Stimulated activated CD8-positive, alpha-beta memory T cell treated with anti-CD3 and anti-CD28 coated beads, Interleukin-12 subunit alpha, Interleukin-12 subunit beta, amount 100 ng/mL, for 1 hour (primary cell): ENCODE measurements around the gene NAA80.

ENCODE experiments used
- DNase-seq: peaks from one replicate; pipeline ENCODE4 v3.0.0-alpha.2; 2020; ENCODE audit warnings: low read depth

Gene NAA80

DNA sequence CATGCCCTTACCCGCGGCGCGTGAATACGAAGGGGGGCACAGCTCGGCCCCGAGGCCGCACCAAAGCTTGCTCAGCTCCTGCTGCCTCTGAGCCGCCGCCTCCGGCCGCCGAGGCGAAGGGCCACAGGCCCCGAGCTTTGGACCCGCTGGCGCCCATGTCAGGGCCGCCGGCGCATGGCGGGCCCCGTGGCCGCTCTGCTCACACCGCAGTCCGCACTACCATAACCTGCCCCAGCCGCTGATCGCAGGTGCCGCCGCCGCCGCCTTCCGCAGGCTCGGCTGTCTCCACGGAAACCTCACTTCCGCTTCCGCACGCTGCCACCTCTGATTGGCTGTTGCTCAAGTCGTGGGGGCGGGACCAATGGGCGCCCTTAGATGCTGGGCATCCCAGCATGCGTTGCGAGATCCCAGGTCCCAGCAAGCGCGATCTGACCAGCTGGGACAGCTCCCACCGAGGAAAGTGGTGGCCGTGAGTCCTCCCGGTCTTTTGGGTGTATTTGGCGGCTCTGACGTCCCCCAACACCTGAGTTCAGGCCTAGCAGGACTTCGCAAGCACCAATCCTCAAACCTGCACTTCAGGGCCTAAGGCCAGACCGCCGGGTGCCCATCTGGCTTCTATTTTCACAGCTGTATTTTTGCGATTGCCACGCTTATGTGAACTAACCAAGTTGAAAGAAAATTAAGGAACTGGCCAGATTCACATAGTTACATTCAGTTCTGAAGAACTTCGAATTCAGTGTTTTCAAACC is 28.9 kb upstream of the NAA80 start, which contains the start of gene TUSC2:
Gene TUSC2, minus strand, starts transcription at position 281 of the 749 bp plus-strand sequence. Its CDS starts 124 bp downstream, at position 157.
- peak; percentile 90 for DNase-seq

DNA sequence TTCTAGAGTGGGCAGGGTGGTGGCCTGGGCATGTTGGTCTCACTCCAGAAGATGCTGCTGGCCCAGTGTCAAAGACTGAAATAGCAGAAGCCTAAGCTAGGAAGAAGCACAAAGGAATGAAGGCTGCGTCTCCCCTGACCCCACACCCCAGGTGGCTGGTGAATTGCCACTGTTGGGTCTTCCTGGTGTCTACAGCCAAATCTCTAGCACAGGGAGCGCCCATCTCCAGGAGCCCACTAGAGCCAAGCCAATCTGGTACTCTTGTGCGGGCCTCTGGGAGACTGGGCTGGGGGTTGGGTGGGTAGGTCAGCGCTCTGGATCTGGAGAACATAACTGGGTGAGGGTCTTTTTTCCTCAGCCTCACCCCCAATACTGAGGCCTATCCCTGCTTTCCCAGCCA is 27.9 kb upstream of the NAA80 start:
- DNase-seq: no peak

DNA sequence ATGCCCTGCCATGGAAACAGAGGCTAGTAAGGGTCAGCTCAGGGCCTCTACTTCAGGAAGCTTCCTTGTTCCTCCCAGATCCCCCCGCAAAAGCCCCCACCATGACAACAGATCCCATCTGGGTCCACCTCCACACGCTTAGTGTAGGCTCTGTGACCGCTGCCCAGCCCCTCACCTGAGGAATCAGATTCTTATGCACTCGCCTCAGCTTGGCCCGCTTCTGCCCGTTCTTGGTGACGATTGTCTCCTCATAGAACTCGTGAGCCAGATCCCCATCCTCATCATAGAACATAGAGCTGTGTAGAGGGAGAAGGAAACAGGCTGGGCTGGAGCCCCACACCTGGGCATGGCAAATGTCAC is 27.0 kb upstream of the NAA80 start:
- DNase-seq: no peak

DNA sequence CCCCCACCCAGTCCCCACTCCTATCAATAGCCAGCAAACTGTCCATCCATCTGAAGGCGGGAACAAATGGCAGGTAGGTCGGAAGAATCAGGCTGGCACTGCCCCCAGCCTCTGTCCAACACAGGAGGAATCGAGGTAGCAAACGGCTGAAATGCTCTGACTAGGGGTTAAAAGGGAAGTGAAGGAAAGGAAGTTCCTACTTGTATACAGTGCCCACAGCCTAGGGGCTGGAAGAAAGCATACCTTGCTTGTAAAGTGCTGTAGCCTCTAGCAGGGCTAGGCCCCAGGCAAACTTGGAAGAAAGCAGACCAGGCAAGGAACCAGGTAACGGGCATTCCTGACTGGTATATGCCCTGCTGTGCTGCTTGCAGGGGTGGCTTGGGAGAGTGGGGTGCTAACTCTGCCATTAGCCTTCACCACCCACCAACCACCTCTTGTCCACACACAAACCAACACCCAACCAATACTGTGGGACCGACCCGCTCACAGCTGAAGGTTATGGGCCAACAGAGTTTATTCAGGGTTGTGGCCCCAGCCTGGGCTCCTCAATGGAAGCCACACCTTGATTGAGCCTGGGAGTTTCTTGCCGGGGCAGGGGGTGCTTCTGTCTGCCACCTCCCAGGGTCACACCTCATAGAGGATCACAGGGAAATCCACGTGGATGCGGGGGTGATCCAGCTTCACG is 26.4 kb upstream of the NAA80 start:
- no peak for DNase-seq

DNA sequence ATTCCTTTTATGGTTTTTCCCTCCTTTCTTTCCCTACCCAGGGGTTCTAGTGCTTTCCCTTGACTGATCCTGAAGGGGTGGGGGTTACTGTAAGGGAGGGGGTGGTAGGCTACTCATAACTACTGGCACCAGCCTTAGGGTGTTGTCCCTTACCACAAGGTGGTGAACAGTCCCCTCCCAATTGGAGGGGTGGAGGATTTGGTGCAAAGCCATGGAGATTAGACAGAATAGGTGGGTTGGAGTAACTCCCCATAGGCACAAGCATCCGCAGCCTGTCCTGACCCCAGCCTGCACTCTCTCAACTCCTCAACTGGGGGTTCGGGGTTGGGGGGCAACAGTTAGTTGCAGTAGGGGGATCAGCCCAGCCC is 25.9 kb upstream of the NAA80 start:
- no peak for DNase-seq

DNA sequence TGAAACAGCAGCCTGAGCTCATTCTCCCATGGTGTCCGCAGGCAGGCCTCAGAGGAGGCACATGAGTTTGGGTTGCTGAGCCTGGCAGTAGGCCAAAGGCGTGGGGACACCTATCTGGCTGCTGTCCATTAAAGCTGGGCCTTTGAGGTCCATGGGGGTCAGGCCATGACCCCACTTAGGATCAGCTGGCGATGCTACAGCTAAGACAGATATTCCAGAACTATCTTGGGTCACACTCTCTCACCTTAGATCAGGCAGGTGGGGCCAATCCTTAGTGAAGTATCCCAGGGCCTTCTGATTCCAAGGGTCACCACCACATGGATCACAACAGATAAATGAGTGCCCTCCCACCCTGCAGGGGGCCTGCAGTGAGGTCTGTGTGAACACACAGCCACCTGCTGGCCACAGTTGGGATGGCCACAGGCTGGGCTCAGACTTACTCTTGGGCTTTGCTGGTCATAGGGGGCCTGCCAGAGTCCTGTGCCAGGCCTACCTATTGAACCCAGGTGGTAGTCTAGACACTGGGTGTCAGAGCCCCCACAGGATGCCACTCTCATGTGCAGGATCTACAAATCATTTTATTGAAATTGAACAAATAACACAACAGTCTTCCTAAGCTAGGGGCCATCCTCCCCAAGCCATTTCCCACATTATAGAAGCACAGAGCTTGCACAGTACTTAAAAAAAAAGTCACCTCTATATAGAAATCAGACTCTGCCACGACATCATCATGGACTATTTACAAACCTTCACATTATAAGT is 25.3 kb upstream of the NAA80 start:
- DNase-seq: peak; percentile 30

DNA sequence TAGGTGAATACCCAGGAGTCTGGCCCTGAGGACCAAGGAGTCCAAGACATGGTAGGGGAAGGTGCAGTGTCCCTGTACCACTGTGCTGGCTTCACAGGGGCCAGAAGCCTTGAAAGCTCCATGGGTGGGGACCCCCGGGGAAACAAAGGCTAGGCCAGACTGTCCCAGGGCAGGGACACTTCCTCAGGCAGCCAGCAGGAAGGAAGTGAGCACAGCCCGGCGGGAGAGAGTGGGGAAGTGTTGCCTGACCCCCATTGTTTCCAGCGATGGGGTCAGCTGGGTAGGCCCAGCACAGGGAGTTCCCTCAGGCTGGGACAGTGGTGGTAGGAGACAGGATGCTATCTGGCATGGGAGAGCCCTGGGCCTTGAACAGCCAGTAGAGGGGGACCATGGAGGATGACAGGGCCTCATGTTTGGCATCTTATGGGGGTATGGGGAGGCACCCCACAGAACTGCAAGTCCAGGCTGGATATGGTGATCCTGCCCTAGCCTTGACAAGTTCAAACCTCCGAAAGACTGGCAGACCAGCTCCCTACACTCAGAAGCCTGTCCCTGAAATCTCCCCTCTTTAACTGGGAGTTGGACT is 24.5 kb upstream of the NAA80 start:
- no peak for DNase-seq

DNA sequence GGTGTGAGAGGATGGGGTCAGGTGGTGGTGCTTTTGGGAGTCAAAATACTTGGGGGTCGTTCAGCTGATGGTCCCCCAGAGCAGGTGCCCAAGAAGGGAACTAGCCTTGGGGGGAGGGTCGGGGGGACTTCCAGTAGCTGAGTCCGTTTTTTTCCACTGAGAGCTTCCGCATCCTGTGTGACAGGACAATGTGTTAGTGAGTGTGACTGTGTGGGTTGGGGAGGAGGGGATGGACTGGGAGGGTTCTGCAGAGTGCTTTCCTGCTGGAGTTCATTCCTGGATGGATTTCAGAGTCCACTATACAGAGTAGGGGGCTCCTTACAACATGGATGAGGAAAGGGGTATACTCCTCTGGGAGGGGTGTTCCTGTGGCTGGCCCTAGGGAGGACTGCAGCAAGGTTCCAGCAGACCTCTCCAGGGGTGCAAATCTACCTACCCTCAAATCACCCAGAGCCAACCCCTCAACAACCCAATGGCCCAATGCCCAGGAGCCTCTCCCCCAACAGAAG is 23.9 kb upstream of the NAA80 start:
- DNase-seq: no peak

DNA sequence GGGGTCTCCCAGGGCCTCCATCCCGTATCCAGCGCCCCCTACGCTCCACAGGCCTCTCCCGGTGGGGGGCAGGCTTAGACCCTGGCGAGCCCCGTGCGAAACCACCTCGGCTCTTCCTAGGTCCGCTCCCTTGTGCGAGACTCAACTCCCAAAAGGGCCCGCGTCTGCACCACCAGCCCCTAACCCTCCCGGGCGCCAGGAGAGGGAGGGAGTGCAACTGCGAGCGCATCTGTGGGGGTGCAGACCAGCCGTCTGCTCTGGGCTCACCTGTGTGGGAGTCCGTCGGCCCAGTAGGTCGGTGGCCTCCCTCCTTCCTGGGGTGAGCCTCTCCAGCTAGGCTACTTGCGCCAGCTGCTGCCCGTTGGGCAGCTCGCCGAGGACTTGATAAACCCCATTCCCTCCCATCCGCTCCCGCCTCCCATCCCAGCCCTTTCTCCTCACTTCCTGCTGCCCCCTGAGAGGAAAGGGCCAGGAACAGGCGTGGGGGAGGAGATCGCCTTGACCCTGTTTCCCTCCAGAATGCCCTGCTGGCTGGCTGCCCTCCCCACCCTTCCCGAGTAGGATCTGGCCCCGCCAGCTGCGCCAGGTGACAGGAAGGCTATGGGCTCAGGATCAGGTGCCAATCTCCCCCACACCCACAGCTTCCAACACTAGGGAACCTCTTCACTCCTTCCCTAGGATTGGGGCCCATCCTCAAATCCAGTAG is 23.3 kb upstream of the NAA80 start, which contains the start of gene HYAL2:
Gene HYAL2, minus strand, starts transcription at position 360 of the 706 bp plus-strand sequence. CDS start 2,256 bp downstream, outside the sequence.
- no peak for DNase-seq

DNA sequence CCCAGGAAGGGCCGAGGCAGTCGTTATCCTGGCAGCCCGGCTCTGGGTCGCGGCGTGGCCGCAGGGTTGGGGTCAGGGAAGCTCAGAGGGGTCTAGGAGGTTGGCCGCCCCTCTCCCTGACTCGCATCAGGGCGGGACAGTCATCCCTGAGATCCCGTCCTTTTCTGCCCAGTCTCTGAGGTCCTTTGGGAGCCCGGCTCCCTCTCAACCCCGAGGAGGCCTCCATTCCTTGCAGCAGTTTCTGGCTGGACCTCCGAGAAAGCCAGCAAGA is 22.8 kb upstream of the NAA80 start:
- no peak for DNase-seq

DNA sequence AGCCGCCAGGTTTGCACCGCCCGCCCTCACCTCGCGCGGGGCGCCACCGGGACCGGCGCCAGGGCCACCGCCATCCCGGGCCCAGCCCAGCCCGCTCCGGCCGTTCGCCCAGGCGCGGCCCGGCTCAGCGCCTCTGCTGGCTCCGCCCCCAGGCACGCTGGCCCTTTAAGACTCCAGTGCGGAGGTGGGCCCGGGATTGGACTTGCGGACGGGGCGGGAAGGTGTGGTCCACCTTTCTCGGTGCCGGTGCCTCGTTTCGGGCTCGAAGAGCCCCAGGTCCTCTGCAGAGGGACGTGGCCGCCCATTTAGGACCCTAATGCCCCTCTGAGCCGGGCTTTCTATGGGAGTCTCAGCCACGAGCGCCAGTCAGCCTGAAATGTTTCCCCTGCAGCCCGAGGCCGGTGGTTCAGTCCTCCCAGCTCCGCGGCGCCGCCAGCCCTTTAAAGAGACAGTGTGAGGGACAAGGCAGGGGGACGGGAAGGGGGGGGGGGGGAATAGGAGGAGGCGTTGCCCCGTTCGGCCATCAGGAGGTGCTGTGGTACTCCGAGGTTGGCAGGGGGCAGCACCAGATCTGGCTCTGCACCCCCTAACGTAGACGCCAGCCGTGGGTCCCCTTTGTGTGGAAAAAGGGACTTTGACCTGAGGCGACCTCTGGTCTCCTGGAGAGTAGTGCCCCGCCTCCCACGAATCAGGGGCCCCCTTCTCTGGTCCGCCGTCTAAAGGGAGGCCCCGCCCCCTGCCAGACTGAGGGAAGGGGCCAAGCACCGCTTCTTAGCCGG is 22.3 kb upstream of the NAA80 start:
- peak; percentile 67 for DNase-seq

DNA sequence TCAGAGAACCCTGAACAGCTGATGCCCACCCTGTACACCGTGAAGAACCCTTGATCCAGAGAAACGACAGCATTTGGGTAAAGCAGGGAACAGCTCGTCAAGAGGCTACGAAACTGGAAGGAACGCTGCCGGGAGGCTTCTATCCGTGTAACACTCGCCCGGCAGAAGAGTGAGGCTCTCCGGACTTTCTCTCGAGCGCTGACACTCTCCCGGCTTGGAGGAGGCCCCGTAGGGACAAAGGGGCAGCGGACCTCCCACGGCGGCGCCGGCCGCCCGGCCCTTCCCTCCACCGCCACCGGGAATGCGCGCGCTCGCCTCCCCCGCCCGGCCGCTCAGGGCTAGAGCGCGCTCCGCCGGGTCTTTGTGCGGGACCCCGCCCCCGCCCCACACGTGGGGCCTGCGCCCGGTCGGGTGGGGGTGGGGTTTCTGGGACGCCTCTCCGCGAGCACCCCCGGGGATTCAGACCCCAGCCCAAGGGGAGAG is 21.7 kb upstream of the NAA80 start:
- DNase-seq: peak; percentile 24

DNA sequence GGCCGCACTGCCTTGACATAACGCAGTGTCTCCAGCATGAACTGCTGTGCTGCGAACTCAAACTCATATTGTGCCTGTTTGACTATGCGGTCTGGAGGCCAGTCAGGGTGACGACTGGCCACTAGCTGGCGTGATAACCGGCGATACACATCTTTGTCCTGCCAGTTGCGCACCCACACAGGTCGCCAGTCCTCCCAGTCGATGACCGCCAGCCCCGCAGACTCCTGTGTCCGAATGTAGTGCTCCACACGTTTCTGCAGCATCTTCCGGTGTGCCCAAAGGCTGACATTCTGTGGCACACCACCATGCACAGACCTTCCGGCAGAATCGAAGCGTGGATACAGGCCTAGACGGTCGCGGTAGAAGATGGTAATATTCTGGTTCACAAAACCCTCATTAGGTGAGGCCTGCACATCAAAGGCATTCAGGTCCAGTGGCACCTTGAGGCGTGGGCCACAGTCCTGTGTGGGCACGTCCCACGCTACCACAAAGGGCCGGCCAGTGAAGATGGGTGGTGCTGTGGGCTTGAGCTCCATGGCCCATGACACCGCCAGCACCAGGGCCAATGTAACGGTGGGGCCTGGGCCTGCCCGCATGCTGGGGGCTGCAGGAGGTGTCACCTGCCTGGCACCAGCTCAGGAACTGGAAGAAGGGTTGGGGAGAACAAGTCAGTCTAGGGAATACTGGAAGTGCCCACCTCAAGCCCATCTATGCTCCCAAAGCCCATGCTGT is 20.9 kb upstream of the NAA80 start:
- no peak for DNase-seq

DNA sequence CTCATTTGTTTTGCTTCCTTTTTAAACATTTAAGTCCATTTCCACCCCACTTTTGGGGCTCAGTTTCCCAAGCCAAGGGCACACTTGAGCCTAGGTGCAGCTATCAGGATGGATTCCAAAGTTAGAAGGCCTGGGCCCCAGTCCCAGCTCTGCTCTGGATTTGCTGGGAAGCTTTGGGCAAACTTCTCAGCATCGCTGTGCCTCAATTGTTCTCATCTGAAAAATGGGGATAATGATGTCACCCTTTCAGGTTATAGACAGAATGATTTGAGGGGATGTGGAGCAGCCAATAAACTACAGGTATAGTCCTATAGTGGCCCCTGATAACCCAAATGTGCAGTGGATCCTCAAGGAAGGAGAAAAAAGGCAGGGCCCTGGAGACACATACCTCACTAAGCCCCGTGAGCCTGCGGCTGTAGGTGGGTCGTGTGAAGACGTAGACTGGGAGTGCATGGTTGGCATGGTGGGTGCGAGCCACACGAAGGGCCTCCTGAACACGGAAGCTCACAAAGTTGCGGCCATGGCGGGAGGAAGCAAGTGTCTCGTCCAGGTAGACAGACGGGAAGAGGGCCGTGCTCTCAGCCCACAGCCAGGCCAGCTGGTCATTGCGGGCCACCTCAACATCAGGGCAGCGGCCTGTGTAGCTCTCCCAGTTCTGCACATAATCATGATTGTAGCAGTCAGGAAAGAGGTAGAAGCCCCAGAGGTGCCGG is 20.1 kb upstream of the NAA80 start:
- DNase-seq: no peak

DNA sequence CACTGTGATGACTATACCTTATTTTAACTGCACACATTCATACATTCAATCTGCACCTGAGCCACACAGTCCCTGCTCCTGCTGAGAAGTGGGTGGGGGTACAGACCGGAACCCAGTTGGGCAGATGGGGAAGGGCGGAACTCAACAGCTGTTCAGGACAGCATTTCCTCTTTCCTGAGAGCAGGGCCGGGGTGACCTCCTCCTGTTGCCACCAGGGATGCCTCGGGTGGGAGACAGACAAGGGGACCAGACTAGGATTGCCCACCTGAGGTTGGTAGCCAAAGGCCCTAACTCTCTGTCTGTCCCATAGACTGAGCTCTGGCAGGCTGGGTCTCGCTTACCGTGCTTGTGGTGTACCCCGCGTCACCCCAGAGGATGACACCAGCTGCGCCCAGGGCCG is 19.4 kb upstream of the NAA80 start:
- no peak for DNase-seq

DNA sequence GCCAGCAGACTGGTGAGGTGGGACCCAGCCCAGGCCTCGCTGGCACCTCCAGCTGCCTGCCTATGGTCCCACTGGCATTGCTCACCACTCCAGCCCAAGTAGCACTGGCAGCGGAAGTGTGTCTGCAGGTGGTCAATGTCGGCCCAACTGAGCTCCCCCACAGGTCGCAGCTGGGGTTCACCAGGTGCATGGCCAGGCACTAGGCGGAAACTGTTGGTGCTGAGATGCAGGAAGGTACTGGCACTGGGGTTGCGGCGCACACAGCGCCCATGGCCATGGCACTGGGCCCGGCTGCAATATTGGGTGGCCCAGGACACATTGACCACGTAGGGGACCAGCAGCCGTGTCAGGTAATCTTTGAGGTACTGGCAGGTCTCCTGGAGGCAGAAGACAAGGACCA is 19.0 kb upstream of the NAA80 start:
- no peak for DNase-seq

DNA sequence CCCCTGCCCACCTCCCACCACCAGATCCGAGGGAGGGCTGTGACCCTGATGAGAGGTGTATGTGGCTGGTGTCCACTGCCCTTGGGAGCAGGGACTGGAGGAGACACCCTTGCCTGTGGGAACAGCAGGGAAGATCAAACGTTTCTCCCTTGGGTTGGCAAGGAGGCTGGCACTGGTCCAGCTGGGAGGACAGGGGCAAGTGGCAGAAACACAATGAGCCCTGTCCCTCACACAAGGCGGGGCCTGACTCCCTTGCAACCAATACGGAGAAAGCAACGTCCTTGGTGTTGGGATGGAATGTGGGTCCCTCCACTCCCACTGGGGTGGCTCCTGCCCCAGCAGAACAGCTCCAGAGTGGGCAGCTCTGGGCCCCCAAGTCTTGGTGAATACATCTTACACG is 18.1 kb upstream of the NAA80 start:
- no peak for DNase-seq

DNA sequence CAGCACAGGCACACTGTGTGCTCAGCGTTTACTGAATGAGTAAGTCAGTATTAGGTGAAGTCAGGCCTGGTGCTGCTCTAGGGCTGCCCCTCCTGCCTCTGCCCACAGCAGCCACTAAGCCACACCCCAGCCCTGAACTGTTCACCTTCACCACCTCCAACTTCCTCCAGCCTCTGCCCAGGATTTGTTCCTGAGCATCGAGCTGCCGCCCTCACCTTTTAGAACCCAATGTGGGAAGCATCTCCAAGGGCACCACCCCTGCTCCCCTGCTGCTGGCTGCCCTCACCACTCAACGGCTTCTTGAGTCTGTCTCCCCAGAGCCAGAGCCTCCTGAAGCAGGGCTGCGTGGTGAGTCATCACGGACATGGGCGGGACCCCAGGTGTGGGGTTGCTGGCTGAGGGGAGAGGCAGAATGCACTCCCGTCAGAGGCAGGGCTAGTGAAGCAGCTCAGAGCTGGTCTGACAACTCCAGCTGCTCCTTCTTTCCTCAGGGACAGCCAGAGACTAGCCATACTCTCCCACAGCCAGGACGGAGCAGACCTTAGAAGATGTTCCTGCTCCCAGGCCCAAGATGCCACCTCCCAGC is 17.5 kb upstream of the NAA80 start:
- peak; percentile 59 for DNase-seq

DNA sequence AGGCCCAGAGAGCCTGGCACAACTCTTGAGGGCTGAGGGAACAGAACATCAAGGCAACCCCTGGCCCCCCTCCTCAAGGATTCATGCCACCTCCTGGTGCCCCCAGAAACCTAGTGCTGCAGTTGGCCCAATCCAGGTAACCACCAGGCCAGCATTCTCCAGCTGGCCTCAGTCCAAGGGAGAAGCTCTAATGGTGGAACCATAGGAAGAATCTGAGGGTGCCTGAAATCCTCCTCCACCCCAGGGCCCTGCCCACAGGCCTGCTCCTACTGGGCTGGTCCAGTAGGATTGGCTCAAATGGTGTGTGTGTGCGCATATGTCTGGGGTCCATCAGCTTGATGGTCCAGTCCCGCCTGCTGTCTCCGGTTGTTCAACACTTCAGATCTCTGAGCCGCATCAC is 15.6 kb upstream of the NAA80 start:
- DNase-seq: no peak
